Nephron progenitor cell (in vitro differentiated cells): ENCODE data around the gene UBB.
A peak's percentile ranks its signal among the peaks of the same experiment; 100 is the strongest.

Experiments used
- DNase-seq: peaks from one replicate; pipeline ENCODE4 v3.0.0; 2021
- H3K27ac Mint-ChIP-seq: 2 replicates; pipeline ENCODE4 v1.8.0; 2021; ENCODE audit warnings: mild to moderate bottlenecking, moderate library complexity, mixed read lengths
- H3K27me3 Mint-ChIP-seq: 2 replicates; pipeline ENCODE4 v1.8.0; 2021; ENCODE audit warnings: mild to moderate bottlenecking, low read depth, mixed read lengths; ENCODE audit not compliant: poor library complexity
- H3K36me3 Mint-ChIP-seq: 2 replicates; pipeline ENCODE4 v1.8.0; 2021; ENCODE audit warnings: low read depth, mixed read lengths
- H3K4me1 Mint-ChIP-seq: 2 replicates; pipeline ENCODE4 v1.8.0; 2021; ENCODE audit warnings: mixed read lengths
- H3K4me3 Mint-ChIP-seq: 2 replicates; pipeline ENCODE4 v1.8.0; 2021; ENCODE audit warnings: mild to moderate bottlenecking, moderate library complexity, mixed read lengths
- H3K9me3 Mint-ChIP-seq: 2 replicates; pipeline ENCODE4 v1.8.0; 2021; ENCODE audit warnings: mild to moderate bottlenecking, moderate library complexity, mixed read lengths
- CTCF ChIP-seq: fragments of 200-600 bp; sonication (generic); IDR thresholded peaks from 2 replicates; pipeline ENCODE4 v1.5.0; 2021; ENCODE audit warnings: antibody characterized with exemption

The UBB gene

GRCh38 chr17:16363749-16364536, 16.9 kb upstream of the UBB start:
- Mint-ChIP-seq H3K36me3 (no peaks in the 10 kb centered on the region), H3K27me3 (peaks cover 9% of the 10 kb centered on the region)
- DNase-seq: peak; percentile 83

GRCh38 chr17:16364625-16365024, 16.3 kb upstream of the UBB start:
- Mint-ChIP-seq H3K4me1 (peaks cover 7% of the 10 kb centered on the region), H3K36me3 (no peaks in the 10 kb centered on the region), H3K27me3 (peaks cover 5% of the 10 kb centered on the region), H3K9me3 (no peaks in the 10 kb centered on the region), H3K27ac (no peak overlapping the region), H3K4me3 (no peak overlapping the region)
- no peak for TF ChIP-seq CTCF
- no peak for DNase-seq

More at GRCh38 chr17:16363749-16364536, 16.9 kb upstream of the UBB start:
- peak; percentile 90 for TF ChIP-seq CTCF
- no peak overlapping the region for H3K4me3 Mint-ChIP-seq
- H3K4me1 Mint-ChIP-seq: peaks cover 7% of the 10 kb centered on the region
- no peak overlapping the region for H3K27ac Mint-ChIP-seq
- no peaks in the 10 kb centered on the region for H3K9me3 Mint-ChIP-seq

- H3K4me1 Mint-ChIP-seq: no peaks in the 10 kb centered on the region
- no peak overlapping the region for H3K4me3 Mint-ChIP-seq
Measured at GRCh38 chr17:16371742-16372141, 9.1 kb upstream of the UBB start.

GRCh38 chr17:16374146-16374938, 6.5 kb upstream of the UBB start:
- Mint-ChIP-seq H3K4me1 (no peaks in the 10 kb centered on the region), H3K4me3 (no peak overlapping the region), H3K36me3 (no peaks in the 10 kb centered on the region), H3K27me3 (peaks cover 15% of the 10 kb centered on the region), H3K27ac (no peak overlapping the region), H3K9me3 (peaks cover 4% of the 10 kb centered on the region)
- no peak for TF ChIP-seq CTCF
- DNase-seq: no peak

More at GRCh38 chr17:16371742-16372141, 9.1 kb upstream of the UBB start:
- no peak for TF ChIP-seq CTCF
- Mint-ChIP-seq H3K9me3 (no peaks in the 10 kb centered on the region), H3K27me3 (peaks cover 12% of the 10 kb centered on the region), H3K27ac (no peak overlapping the region), H3K36me3 (no peaks in the 10 kb centered on the region)
- no peak for DNase-seq

- DNase-seq: no peak
- Mint-ChIP-seq H3K36me3 (peaks cover 20% of the 10 kb centered on the region), H3K4me3 (no peak overlapping the region), H3K27ac (no peak overlapping the region), H3K4me1 (peaks cover 25% of the 10 kb centered on the region), H3K9me3 (peaks cover 11% of the 10 kb centered on the region), H3K27me3 (peaks cover 12% of the 10 kb centered on the region)
- TF ChIP-seq CTCF: no peak
Measured at GRCh38 chr17:16377941-16378341, 3.0 kb upstream of the UBB start.
